ENCODE measurements around the gene P2RY11. TPM values are rescaled to one million over a fixed set of nuclear protein-coding genes. Genes with fewer than 3 reads are reported as not detected.
A peak's percentile ranks its signal among the peaks of the same experiment; 100 is the strongest.

P2RY11 gene
- total RNA-seq, 1 donor from 2014 or later = 62.5 TPM

GRCh38 chr19:10133596-10133995, 22.1 kb downstream of the P2RY11 start:
- Mint-ChIP-seq H3K9me3 (no peaks in the 10 kb centered on the region), H3K4me1 (no peaks in the 10 kb centered on the region), H3K27ac (no peak overlapping the region), H3K36me3 (ENCODE audit: low read depth) (peaks cover 28% of the 10 kb centered on the region), H3K4me3 (no peak overlapping the region), H3K27me3 (no peaks in the 10 kb centered on the region)
- intact Hi-C loops (cut with micrococcal nuclease) = no loop called here
- DNase-seq = no peak

GRCh38 chr19:10134040-10134439, 22.5 kb downstream of the P2RY11 start:
- Mint-ChIP-seq H3K36me3 (ENCODE audit: low read depth) (peaks cover 31% of the 10 kb centered on the region), H3K9me3 (no peaks in the 10 kb centered on the region), H3K4me1 (no peaks in the 10 kb centered on the region), H3K27me3 (no peaks in the 10 kb centered on the region), H3K4me3 (no peak overlapping the region), H3K27ac (no peak overlapping the region)
- DNase-seq = no peak
- intact Hi-C loops (cut with micrococcal nuclease) = no loop called here

- Mint-ChIP-seq H3K36me3 (ENCODE audit: low read depth) (peaks cover 37% of the 10 kb centered on the region), H3K4me1 (no peaks in the 10 kb centered on the region), H3K27me3 (no peaks in the 10 kb centered on the region), H3K4me3 (no peak overlapping the region), H3K27ac (no peak overlapping the region), H3K9me3 (no peaks in the 10 kb centered on the region)
- intact Hi-C loops (cut with micrococcal nuclease) = no loop called here
- no peak for DNase-seq
These were observed 24.2 kb downstream of the P2RY11 start for GRCh38 chr19:10135551-10136334.

- Mint-ChIP-seq H3K4me3 (no peak overlapping the region), H3K36me3 (ENCODE audit: low read depth) (peaks cover 45% of the 10 kb centered on the region), H3K27ac (no peak overlapping the region), H3K9me3 (no peaks in the 10 kb centered on the region), H3K27me3 (no peaks in the 10 kb centered on the region), H3K4me1 (no peaks in the 10 kb centered on the region)
- intact Hi-C loops (cut with micrococcal nuclease) = no loop called here
- no peak for DNase-seq
These were observed 25.4 kb downstream of the P2RY11 start for GRCh38 chr19:10136936-10137335.

- no peaks in the 10 kb centered on the region for H3K9me3 Mint-ChIP-seq
- H3K4me1 Mint-ChIP-seq = peaks cover 6% of the 10 kb centered on the region
- no peak overlapping the region for H3K27ac Mint-ChIP-seq
- DNase-seq = no peak
- H3K4me3 Mint-ChIP-seq = no peak overlapping the region
- intact Hi-C loops (cut with micrococcal nuclease) = no loop called here
- peaks cover 47% of the 10 kb centered on the region for H3K36me3 Mint-ChIP-seq (ENCODE audit: low read depth)
- no peaks in the 10 kb centered on the region for H3K27me3 Mint-ChIP-seq
These were observed 26.5 kb downstream of the P2RY11 start for GRCh38 chr19:10137751-10138682.

GRCh38 chr19:10138879-10139795, 27.6 kb downstream of the P2RY11 start:
- Mint-ChIP-seq H3K36me3 (ENCODE audit: low read depth) (peaks cover 52% of the 10 kb centered on the region), H3K27ac (no peak overlapping the region), H3K4me1 (peaks cover 13% of the 10 kb centered on the region), H3K27me3 (no peaks in the 10 kb centered on the region), H3K4me3 (no peak overlapping the region), H3K9me3 (no peaks in the 10 kb centered on the region)
- intact Hi-C loops (cut with micrococcal nuclease) = no loop called here
- DNase-seq = no peak

GRCh38 chr19:10139952-10140351, 28.5 kb downstream of the P2RY11 start:
- no peaks in the 10 kb centered on the region for H3K9me3 Mint-ChIP-seq
- no peaks in the 10 kb centered on the region for H3K27me3 Mint-ChIP-seq
- H3K4me1 Mint-ChIP-seq = peaks cover 15% of the 10 kb centered on the region
- intact Hi-C loops (cut with micrococcal nuclease) = no loop called here
- no peak overlapping the region for H3K4me3 Mint-ChIP-seq
- no peak overlapping the region for H3K27ac Mint-ChIP-seq
- DNase-seq = no peak
- H3K36me3 Mint-ChIP-seq (ENCODE audit: low read depth) = peaks cover 58% of the 10 kb centered on the region

- H3K27me3 Mint-ChIP-seq = no peaks in the 10 kb centered on the region
- intact Hi-C loops (cut with micrococcal nuclease) = no loop called here
- no peak for DNase-seq
- H3K36me3 Mint-ChIP-seq (ENCODE audit: low read depth) = peaks cover 70% of the 10 kb centered on the region
- H3K27ac Mint-ChIP-seq = peak overlapping the region; percentile 34
- H3K4me1 Mint-ChIP-seq = peaks cover 18% of the 10 kb centered on the region
- H3K4me3 Mint-ChIP-seq = no peak overlapping the region
- H3K9me3 Mint-ChIP-seq = no peaks in the 10 kb centered on the region
These were observed 30.0 kb downstream of the P2RY11 start for GRCh38 chr19:10141479-10141878.

- DNase-seq = no peak
- Mint-ChIP-seq H3K4me1 (peaks cover 18% of the 10 kb centered on the region), H3K36me3 (ENCODE audit: low read depth) (peaks cover 72% of the 10 kb centered on the region), H3K9me3 (no peaks in the 10 kb centered on the region), H3K4me3 (no peak overlapping the region), H3K27me3 (no peaks in the 10 kb centered on the region), H3K27ac (peak overlapping the region; percentile 34)
- intact Hi-C loops (cut with micrococcal nuclease) = no loop called here
These were observed 30.5 kb downstream of the P2RY11 start for GRCh38 chr19:10141973-10142372.

GRCh38 chr19:10142701-10143375, 31.3 kb downstream of the P2RY11 start:
- peak overlapping the region; percentile 86 for H3K27ac Mint-ChIP-seq
- peaks cover 70% of the 10 kb centered on the region for H3K36me3 Mint-ChIP-seq (ENCODE audit: low read depth)
- H3K4me1 Mint-ChIP-seq = peaks cover 18% of the 10 kb centered on the region
- peak overlapping the region; percentile 69 for H3K4me3 Mint-ChIP-seq
- H3K9me3 Mint-ChIP-seq = no peaks in the 10 kb centered on the region
- no peaks in the 10 kb centered on the region for H3K27me3 Mint-ChIP-seq
- peak; percentile 80 for DNase-seq
- intact Hi-C loops (cut with micrococcal nuclease) = no loop called here

- peaks cover 18% of the 10 kb centered on the region for H3K4me1 Mint-ChIP-seq
- H3K4me3 Mint-ChIP-seq = peak overlapping the region; percentile 69
- H3K27ac Mint-ChIP-seq = peak overlapping the region; percentile 72
- peaks cover 73% of the 10 kb centered on the region for H3K36me3 Mint-ChIP-seq (ENCODE audit: low read depth)
- H3K27me3 Mint-ChIP-seq = no peaks in the 10 kb centered on the region
- DNase-seq = peak; percentile 63
- no peaks in the 10 kb centered on the region for H3K9me3 Mint-ChIP-seq
- intact Hi-C loops (cut with micrococcal nuclease) = no loop called here
These were observed 32.2 kb downstream of the P2RY11 start for GRCh38 chr19:10143681-10144080.

- H3K4me3 Mint-ChIP-seq = no peak overlapping the region
- H3K4me1 Mint-ChIP-seq = peaks cover 18% of the 10 kb centered on the region
- no peaks in the 10 kb centered on the region for H3K27me3 Mint-ChIP-seq
- no peaks in the 10 kb centered on the region for H3K9me3 Mint-ChIP-seq
- DNase-seq = no peak
- intact Hi-C loops (cut with micrococcal nuclease) = no loop called here
- no peak overlapping the region for H3K27ac Mint-ChIP-seq
- peaks cover 70% of the 10 kb centered on the region for H3K36me3 Mint-ChIP-seq (ENCODE audit: low read depth)
These were observed 32.9 kb downstream of the P2RY11 start for GRCh38 chr19:10144361-10144760.

GRCh38 chr19:10145031-10145430, 33.5 kb downstream of the P2RY11 start:
- H3K27me3 Mint-ChIP-seq = no peaks in the 10 kb centered on the region
- H3K4me3 Mint-ChIP-seq = no peak overlapping the region
- no peak for DNase-seq
- no peak overlapping the region for H3K27ac Mint-ChIP-seq
- H3K36me3 Mint-ChIP-seq (ENCODE audit: low read depth) = peaks cover 74% of the 10 kb centered on the region
- H3K9me3 Mint-ChIP-seq = no peaks in the 10 kb centered on the region
- intact Hi-C loops (cut with micrococcal nuclease) = no loop called here
- peaks cover 18% of the 10 kb centered on the region for H3K4me1 Mint-ChIP-seq
